ENCODE data around the gene IL25. TPM values are rescaled to one million over a fixed set of nuclear protein-coding genes. Genes with fewer than 3 reads are reported as not detected.

Gene IL25
- total RNA-seq, 1 donor from 2014 or later, result not detected

- TF ChIP-seq CTCF (IDR thresholded peaks at IDR 0.05; ENCODE audit: insufficient read depth, low read length, poor library complexity, severe bottlenecking), result no peak
- Histone ChIP-seq H3K4me3 (ENCODE audit: low read depth, low read length) (no peak overlapping the region), H3K36me3 (ENCODE audit: control insufficient read depth, insufficient read depth, low read length) (no peaks in the 10 kb centered on the region), H3K27me3 (ENCODE audit: control insufficient read depth, insufficient read depth, low read length) (peaks cover 6% of the 10 kb centered on the region)
- no peak for DNase-seq (ENCODE audit: low read depth)
These were observed 32.5 kb downstream of the IL25 start for GRCh38 chr14:23405096-23405495.

GRCh38 chr14:23405516-23406025 lies 33.0 kb downstream of the IL25 start:
- TF ChIP-seq CTCF (IDR thresholded peaks at IDR 0.05; ENCODE audit: insufficient read depth, low read length, poor library complexity, severe bottlenecking), result no peak
- no peak for DNase-seq (ENCODE audit: low read depth)
- Histone ChIP-seq H3K27me3 (ENCODE audit: control insufficient read depth, insufficient read depth, low read length) (peaks cover 6% of the 10 kb centered on the region), H3K4me3 (ENCODE audit: low read depth, low read length) (no peak overlapping the region), H3K36me3 (ENCODE audit: control insufficient read depth, insufficient read depth, low read length) (no peaks in the 10 kb centered on the region)

- DNase-seq (ENCODE audit: low read depth), result no peak
- peaks cover 6% of the 10 kb centered on the region for H3K27me3 ChIP-seq (ENCODE audit: control insufficient read depth, insufficient read depth, low read length)
- no peak for TF ChIP-seq CTCF (IDR thresholded peaks at IDR 0.05; ENCODE audit: insufficient read depth, low read length, poor library complexity, severe bottlenecking)
These were observed 33.6 kb downstream of the IL25 start for GRCh38 chr14:23406244-23406643.

DNA sequence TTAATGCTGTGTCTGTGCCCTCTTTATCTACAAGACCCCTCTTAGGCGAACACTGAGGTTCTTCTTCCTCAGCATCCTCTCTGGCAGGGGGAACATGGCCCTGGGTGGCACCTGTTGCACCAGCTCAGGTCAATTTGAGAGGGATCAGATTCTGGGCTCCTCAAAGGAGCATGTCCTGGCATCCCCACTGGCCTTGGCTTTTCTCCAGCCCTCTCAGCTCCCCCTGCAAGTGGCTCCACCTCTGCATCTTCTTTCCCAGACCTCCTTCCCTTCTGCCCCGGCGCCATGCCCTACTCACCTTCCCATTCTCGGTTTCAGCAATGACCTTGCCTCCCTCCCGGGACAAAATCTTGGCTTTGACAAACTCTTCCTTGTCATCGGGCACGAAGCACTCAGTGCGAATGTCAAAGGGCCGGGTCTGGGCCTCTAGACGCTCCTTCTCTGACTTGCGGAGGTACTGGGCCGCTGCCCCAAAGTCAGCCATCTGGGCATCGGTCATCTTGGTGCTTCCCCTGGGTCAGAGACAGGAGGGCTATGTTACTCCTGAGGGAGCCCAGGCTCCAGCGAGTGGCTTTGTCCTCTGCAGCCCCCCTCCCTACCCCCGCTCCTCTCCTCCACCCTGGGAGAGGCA lies 34.2 kb downstream of the IL25 start:
- TF ChIP-seq CTCF (IDR thresholded peaks at IDR 0.05; ENCODE audit: insufficient read depth, low read length, poor library complexity, severe bottlenecking), result no peak
- Histone ChIP-seq H3K36me3 (ENCODE audit: control insufficient read depth, insufficient read depth, low read length) (no peaks in the 10 kb centered on the region), H3K27me3 (ENCODE audit: control insufficient read depth, insufficient read depth, low read length) (peaks cover 6% of the 10 kb centered on the region), H3K4me3 (ENCODE audit: low read depth, low read length) (no peak overlapping the region)
- no peak for DNase-seq (ENCODE audit: low read depth)

More at GRCh38 chr14:23406244-23406643, 33.6 kb downstream of the IL25 start:
- no peak overlapping the region for H3K4me3 ChIP-seq (ENCODE audit: low read depth, low read length)
- no peaks in the 10 kb centered on the region for H3K36me3 ChIP-seq (ENCODE audit: control insufficient read depth, insufficient read depth, low read length)

- H3K36me3 ChIP-seq (ENCODE audit: control insufficient read depth, insufficient read depth, low read length), result no peaks in the 10 kb centered on the region
- TF ChIP-seq CTCF (IDR thresholded peaks at IDR 0.05; ENCODE audit: insufficient read depth, low read length, poor library complexity, severe bottlenecking), result no peak
- peaks cover 4% of the 10 kb centered on the region for H3K27me3 ChIP-seq (ENCODE audit: control insufficient read depth, insufficient read depth, low read length)
- no peak for DNase-seq (ENCODE audit: low read depth)
- no peak within 1 kb of the TSS for H3K4me3 ChIP-seq (ENCODE audit: low read depth, low read length)
These were observed 35.1 kb downstream of the IL25 start, which contains the start of gene MYH6 for GRCh38 chr14:23407516-23408306. Gene MYH6, minus strand, starts transcription at chr14:23408273. Its CDS starts 1,050 bp downstream, at chr14:23407223.

Data from kidney epithelial cell (primary cell).